GM19023 (cell line): Measurements from ENCODE around the gene PTH.

ENCODE experiments used
- ATAC-seq: cut with Tn5 transposase; IDR thresholded peaks from one replicate; pipeline ENCODE4 v1.9.1; 2021; ENCODE audit warnings: mild to moderate bottlenecking, moderate library complexity; ENCODE audit not compliant: unreplicated experiment

PTH gene

DNA sequence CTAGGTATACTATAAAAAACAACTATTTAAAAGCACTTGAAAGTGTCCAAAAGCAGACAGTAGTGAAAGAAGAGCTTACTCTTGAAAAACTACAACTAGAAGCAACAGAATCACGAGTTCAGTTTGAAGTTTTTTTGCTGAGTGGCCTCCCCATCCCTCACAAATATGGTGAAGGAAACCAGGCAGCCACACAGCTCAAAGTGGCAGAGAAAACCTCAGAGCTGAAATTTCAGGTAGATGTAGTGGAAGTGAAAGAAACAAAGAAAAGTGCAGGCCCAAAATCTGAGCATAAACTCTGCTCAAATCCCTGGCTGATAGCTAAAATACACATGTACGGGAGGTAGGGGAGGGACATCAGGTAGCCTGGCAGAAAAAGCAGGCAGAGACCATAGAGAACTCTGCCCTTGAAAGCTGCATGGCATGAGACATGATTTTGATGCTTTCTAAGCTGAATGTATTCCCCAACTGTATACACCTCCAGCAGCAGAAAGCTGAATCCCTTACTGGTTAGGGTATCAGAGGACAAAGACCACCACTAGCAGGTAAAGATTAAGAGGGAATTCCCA is 44.9 kb downstream of the PTH start:
- no peak for ATAC-seq

DNA sequence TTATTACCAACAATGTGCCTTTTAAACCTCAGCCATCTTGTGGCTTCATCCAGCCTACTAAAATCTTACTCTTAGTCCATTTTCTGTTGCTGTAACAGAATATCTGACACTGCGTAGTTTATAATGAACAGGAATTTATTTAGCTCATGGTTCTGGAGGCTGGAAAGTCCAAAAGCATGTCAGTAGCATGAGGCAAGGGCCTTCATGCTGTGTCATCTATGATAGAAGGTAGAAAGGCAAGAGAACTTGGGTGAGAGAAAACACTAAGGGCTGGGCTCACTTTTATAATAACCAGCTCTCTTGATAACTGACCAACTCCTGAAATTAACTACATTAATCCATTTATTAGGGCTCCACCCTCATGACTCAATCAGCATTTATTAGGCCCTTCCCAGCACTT is 46.3 kb downstream of the PTH start:
- ATAC-seq = no peak

DNA sequence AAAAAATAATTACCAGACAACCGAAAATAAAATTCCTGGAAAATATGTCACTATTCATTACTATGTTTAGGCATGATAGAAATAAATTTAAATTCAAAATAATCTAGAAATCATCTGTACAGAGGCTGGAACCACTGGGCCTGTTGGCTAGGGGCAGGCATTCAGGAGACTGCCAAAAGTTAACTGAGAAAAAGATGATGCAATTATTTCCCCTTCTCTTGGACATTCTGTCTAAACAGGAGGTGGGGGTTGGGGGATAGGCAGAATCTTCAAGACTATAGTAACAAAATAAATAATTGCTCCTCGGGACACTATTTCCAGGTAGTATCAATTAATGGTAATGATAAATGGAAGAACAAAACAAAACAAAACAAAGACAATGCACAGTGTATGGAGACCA is 46.9 kb downstream of the PTH start:
- ATAC-seq = no peak

DNA sequence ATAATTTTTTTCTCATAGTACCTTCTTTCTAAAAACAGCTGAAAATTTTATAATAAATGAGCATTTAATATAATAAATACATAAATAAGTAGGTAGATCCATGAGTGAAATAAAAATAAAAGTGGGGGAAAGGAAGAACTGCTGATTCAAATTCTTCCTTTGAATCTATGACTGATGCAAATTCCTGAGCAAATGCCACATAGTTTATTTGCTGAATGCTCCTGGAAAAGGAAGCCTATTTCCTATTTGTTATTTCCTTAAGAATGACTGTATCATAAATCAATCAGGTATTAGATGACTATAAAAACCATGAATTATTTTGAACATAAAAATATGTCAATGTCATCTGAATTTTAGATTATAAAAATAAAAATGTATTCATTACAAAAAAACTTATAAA is 49.4 kb downstream of the PTH start:
- ATAC-seq = no peak

DNA sequence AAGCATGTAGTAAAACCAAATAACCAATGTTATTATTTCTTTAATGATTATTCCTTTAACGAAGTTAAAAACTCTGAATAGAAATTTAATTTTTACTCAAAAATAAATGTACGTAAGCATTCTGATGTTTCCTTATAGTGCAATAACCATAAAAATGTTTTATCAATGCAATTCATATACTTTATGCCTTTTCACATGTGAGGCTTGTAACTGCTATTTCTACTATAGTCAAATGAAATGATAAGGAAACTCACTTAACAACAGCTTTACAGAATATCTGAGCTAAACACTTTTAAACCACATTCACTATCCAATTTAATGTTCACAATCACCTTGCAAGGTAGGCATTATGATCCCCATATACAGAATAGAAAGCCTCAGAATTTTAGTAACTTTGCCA is 50.2 kb downstream of the PTH start:
- no peak for ATAC-seq
